GM18870 (cell line): ENCODE results near the gene ABCG1.
A peak's percentile ranks its signal among the peaks of the same experiment; 100 is the strongest.

Experiments used
- ATAC-seq: cut with Tn5 transposase; IDR thresholded peaks from one replicate; pipeline ENCODE4 v1.9.1; 2021; ENCODE audit warnings: moderate library complexity; ENCODE audit not compliant: unreplicated experiment

Gene ABCG1

DNA sequence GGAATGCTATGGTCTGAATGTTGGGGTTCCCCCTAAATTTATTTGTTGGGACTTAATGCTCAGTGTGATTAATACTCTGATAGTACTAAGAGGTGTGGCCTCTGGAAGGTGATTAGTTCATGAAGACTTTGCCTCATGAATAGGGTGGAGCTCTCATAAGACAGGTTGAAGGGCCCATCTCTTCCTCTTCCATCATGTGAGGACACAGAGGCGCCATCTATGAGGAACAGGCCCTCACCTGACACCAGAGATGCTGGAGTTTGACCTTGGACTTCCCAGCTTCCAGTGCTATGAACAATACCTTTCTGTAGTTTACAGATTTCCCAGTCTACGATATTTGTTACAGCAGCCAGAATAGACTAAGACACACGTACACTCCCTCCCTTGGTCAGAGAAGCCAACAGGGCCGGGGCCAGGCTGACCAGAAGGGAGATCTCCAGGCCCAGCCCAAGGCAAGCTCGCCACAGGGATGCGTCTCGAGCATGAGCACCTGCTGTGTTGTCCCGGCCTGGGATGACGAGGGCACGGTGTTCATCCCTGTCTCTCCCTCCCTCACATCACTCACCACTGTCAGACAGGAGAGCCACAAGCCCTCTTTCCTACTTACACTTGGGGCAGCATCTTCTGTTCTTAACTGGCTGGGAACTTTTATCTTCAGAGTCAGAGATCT is 4.7 kb upstream of the ABCG1 start:
- no peak for ATAC-seq

DNA sequence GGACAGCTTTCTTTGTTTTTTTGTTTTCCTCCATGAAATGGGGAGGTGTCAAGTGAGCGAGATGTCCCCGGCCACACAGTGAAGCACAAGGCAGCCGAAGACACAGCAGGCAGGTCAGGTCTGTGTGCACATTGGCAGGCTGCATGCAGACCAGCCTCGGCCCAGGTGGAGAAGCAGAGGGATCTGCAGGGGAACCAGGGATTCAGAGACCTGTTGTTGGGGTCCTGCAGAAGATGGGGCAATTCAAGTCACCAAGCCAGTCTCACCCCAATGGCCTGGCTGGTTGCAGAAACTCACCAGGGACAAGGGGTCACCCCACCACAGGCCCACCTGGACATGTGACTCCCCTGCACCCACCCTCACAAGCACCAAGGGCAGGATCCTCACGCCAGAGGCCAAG is 4.0 kb upstream of the ABCG1 start:
- no peak for ATAC-seq

- no peak for ATAC-seq
Observed at GRCh38 chr21:42215942-42216725, 2.8 kb upstream of the ABCG1 start.

DNA sequence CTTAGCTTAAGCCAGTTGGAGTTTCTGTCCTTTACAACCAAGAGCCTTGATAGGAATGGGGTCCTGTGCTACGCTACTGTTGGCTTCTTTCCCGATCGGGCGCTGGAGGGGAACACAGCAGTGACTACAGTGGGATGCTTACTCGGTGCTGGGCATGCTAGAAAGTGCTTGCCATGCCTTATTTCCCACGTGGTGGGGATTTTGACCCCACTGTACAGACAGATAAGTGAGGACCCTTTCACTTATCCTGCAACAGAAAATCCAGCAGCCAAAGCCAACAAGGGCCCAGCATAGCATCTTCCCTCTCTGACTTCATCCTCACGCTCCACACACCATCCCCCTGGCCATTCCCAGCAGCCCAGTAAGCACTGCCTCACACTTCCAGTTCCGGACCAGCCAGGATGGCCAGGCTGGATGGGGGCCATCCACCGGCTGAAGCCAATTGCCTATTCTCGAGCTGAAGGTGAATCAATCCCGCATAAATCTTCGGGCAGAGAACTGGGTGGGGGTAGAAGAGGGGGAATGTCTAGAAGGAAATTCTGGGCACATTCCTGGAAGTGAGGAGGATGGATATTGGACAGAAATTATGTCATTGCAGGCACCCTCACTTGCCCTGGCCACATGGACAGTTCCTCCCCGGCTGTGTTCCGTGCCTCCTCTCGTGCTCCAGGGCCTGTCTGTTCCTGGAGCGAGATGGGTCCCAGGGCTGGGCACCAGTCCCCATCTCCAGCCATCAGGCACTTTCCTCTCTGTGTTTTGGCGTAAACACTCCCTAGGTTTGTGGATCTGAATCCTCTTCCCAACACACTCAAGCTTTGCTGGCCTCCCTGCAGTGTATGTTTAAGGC is 2.0 kb upstream of the ABCG1 start:
- ATAC-seq, result no peak

GRCh38 chr21:42219606-42220137 is 732 bp downstream of the ABCG1 start:
- ATAC-seq, result no peak

DNA sequence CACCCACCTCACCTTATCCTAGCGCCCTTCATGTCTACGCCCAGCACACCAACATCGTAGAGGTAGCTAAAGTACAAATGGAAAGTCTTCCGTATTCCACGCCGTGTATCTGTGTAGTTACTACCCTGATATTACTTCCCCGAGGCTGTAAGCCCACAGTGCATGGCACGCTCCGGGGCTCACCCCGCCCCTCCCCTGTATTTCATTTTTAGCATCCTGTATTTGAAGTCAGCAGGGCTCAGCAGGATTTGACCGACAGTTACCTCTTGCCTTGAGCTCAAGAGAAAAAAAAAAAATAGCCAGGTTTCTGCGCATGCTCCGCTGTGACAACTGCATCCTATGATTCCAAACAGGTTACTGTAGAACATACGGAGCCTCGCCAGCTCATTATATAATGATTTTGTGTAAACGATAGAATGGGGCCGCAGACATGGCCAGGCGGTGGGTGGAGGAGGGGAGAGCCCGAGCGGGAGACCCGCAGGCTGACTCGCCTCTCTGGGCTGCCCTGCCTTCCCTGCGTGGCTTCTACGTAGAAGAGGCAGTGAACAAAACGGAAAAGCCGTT is 1.3 kb downstream of the ABCG1 start:
- peak; percentile 59 for ATAC-seq

GRCh38 chr21:42221581-42222345 is 2.8 kb downstream of the ABCG1 start:
- no peak for ATAC-seq

GRCh38 chr21:42222386-42222785 is 3.4 kb downstream of the ABCG1 start:
- ATAC-seq, result no peak

GRCh38 chr21:42222821-42223390 is 4.0 kb downstream of the ABCG1 start:
- no peak for ATAC-seq

GRCh38 chr21:42223826-42224575 is 5.1 kb downstream of the ABCG1 start:
- ATAC-seq, result no peak

DNA sequence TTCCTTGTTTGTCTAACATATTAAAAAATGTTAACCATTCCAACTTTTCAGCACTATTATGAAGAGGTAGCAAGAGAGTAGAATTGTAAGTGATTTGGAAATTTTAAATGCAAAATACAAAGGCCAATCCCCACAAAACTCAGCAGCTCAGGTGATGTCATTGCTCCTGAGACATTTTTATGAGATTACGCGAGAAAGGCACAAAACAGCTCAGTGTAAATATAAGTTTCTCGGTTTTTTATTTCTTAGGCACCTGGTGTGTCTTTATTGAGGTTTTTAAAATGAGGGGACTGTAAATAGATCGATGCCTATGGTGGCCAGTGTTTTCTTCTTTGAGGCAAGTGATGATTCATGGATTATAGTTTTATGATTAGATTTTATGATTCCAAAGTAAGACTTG is 6.1 kb downstream of the ABCG1 start:
- no peak for ATAC-seq

DNA sequence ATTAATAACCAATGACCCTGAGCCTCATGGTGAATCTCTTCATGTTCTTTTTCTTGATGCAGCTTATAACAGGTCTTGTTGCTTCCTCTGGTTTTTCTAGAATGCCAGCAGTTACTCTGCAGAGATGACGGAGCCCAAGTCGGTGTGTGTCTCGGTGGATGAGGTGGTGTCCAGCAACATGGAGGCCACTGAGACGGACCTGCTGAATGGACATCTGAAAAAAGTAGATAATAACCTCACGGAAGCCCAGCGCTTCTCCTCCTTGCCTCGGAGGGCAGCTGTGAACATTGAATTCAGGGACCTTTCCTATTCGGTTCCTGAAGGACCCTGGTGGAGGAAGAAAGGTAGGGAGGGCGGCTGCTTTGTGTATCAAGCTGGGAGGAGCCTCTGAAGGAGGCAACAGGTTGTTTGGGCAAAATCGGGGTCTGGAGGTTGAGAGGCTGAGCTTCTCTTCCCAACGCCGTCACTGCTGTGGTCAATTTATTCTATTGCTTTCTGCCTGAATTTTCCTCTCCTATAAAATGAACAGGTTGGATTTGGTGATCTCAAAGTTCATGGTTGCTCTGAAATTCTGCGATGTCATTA is 6.7 kb downstream of the ABCG1 start:
- no peak for ATAC-seq

- no peak for ATAC-seq
Observed at GRCh38 chr21:42226626-42227025, 7.7 kb downstream of the ABCG1 start.

- peak; percentile 82 for ATAC-seq
Observed at GRCh38 chr21:42227909-42228708, 9.2 kb downstream of the ABCG1 start.

DNA sequence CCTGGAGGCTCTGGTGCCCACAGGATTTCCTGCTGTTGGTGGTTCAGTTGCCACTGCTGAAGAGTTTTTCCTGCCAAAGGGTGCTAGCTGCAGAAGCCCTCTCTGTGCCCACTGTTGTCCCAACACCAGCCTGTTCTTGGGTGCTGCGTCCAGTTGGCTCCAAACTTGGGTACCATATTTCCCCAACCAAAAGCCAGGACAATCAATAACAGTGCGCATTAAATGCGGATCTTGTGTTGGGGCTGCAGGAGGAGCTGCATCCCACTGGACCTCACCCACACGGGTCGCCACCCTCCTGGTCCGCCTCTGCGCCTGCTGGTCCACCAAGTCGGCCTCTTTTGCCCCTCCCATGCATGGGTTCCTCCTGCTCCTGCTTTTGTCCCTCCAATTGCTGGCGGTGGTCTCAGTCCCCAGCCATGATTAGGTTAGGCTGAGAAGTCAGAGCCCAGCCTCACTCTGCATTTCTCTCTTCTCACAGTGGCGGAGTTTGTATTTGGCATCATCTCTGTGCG is 9.8 kb downstream of the ABCG1 start:
- ATAC-seq, result no peak

- no peak for ATAC-seq
Observed at GRCh38 chr21:42229676-42230075, 10.7 kb downstream of the ABCG1 start.

DNA sequence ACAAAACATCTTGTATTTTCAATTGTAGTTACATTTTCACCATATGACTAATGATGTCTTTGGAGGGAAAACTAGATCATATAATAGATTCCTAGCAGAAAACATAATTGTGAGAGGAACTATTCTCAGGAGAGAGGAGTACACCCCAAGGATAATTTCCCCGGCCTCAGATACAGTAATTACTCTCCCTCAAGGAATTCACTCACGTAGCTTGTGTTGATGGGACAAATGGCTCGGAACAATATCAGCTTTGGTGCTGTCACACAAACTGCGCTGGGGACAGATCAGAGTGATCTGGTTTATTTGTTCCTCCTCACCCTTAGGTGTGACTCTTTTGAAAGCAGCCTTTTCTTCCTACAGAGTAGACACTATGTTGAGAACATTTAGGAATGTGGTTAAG is 11.2 kb downstream of the ABCG1 start:
- ATAC-seq, result no peak

DNA sequence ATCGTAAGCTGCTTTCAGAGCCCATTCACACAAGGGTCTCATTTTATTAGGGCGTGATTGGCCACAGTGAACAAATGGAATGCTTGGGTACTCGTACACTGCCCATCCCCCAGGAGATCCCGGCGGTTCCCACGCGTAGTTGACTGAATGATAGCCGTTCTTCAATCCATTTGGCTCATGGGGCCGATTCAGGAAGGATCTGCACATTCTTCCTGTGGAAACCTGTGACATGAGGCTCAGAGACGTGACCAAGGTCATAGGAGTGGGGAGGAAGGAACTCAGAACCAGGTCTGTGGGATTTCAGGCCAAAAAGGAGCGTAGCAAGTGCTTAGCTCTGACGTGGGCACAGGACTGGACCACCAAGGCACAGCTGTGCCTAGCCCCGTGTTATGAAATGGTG is 11.7 kb downstream of the ABCG1 start:
- no peak for ATAC-seq
